H1 (cell line): Measurements from ENCODE around the gene VSTM2L.

ENCODE experiments used
- CREB1 ChIP-seq: IDR thresholded peaks from 2 replicates; pipeline ENCODE4 v1.6.1; 2012; ENCODE audit warnings: inconsistent platforms
- CTCF ChIP-seq, 3 experiments: IDR thresholded peaks; 1 replicate in 2 of 3; 2 replicates in 1 of 3; pipeline versions ENCODE4 v1.5.1 to v1.6.1; 2011; ENCODE audit warnings: low read length in 3 of 3, mild to moderate bottlenecking in 3 of 3, inconsistent platforms in 2 of 3, low read depth in 1 of 3, moderate library complexity in 1 of 3; ENCODE audit not compliant: insufficient read depth in 1 of 3; ENCODE audit errors: control extremely low read depth in 1 of 3
- EZH2 ChIP-seq: fragments of 200-600 bp; sonication (generic); IDR thresholded peaks from 2 replicates; pipeline ENCODE4 v1.7.1; 2012; ENCODE audit warnings: low read depth, mild to moderate bottlenecking, moderate library complexity, low read length, inconsistent platforms; ENCODE audit not compliant: severe bottlenecking
- NRF1 ChIP-seq: IDR thresholded peaks from 2 replicates; pipeline ENCODE4 v1.6.1; 2011; ENCODE audit warnings: mild to moderate bottlenecking, low read depth, low read length, improper control_type of control experiment
- POLR2AphosphoS5 ChIP-seq: IDR thresholded peaks from 2 replicates; pipeline ENCODE4 v1.6.1; 2011; ENCODE audit warnings: low read depth, low read length

- TF ChIP-seq CTCF (IDR thresholded peaks at IDR 0.05; ENCODE audit: control extremely low read depth in 1 of 3, insufficient read depth in 1 of 3, low read depth in 1 of 3, low read length in 3 of 3) (peak; percentile 43 to 50 (median 43)), EZH2 (no peak), NRF1 (no peak), CREB1 (no peak), POLR2AphosphoS5 (no peak)
Observed at GRCh38 chr20:37992802-37993409, 90.0 kb downstream of the VSTM2L start.
